Measurements from ENCODE around the gene SAMD10.

SAMD10 gene

DNA sequence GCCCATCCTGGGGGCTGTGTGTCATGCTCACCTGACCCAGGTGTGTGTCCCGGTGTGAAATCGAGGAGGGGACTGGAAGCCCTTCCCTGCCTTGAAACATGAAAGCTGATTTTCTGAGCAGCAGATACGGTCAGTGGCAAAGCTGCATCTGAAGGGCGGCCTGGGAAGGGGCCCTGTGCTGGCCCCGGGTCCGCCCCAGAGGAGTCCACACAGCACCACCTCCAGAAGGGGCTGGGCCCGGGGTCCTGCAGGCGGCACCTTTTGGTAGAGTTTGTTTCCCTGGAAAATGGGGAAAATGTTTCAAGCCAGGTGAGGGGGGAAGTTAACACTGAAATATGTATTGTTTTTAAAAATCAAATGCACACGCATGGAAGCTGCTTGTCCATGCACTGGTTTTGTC lies 44.0 kb downstream of the SAMD10 start:
- TF ChIP-seq CTCF (IDR thresholded peaks at IDR 0.05; ENCODE audit: unreplicated experiment in 3 of 3), result no peak
- peaks cover 48% of the 10 kb centered on the region for H3K36me3 Mint-ChIP-seq (ENCODE audit: low read depth)
- no peaks in the 10 kb centered on the region for H3K9me3 Mint-ChIP-seq
- H3K27ac Mint-ChIP-seq, result no peak overlapping the region
- no peak overlapping the region for H3K4me3 Mint-ChIP-seq
- H3K27me3 Mint-ChIP-seq (ENCODE audit: low read depth), result no peaks in the 10 kb centered on the region
- H3K4me1 Mint-ChIP-seq, result peaks cover 5% of the 10 kb centered on the region

GRCh38 chr20:63934271-63935068 lies 45.0 kb downstream of the SAMD10 start:
- Mint-ChIP-seq H3K27me3 (ENCODE audit: low read depth) (no peaks in the 10 kb centered on the region), H3K9me3 (no peaks in the 10 kb centered on the region), H3K4me3 (no peak overlapping the region), H3K4me1 (peaks cover 5% of the 10 kb centered on the region), H3K36me3 (ENCODE audit: low read depth) (peaks cover 54% of the 10 kb centered on the region), H3K27ac (no peak overlapping the region)
- peak; percentile 24 to 44 (median 33) for TF ChIP-seq CTCF (IDR thresholded peaks at IDR 0.05; ENCODE audit: unreplicated experiment in 3 of 3)

DNA sequence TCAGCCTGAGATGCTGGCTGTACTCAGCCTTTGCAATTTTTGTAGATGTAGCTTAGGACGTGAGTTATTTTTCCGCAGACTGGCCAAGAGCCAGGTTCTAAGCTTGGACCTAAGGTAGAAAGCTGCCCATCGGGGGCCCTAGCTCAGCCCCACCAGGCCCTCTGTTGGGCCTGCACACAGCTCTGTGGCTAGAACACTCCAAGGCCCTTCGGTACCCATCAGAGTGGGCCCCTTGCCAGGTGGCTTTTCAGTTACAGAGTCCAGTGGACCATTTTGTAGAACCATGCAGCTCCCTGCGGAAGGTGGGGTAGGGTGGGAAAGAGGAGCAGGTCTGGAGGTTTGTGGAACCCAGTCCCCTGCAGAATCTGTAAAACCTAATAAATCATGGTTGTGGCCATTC lies 45.8 kb downstream of the SAMD10 start:
- Mint-ChIP-seq H3K4me1 (peaks cover 5% of the 10 kb centered on the region), H3K36me3 (ENCODE audit: low read depth) (peaks cover 59% of the 10 kb centered on the region), H3K27ac (no peak overlapping the region), H3K9me3 (no peaks in the 10 kb centered on the region), H3K4me3 (no peak overlapping the region), H3K27me3 (ENCODE audit: low read depth) (no peaks in the 10 kb centered on the region)
- TF ChIP-seq CTCF (IDR thresholded peaks at IDR 0.05; ENCODE audit: unreplicated experiment in 3 of 3), result no peak

GRCh38 chr20:63932606-63933160 lies 46.8 kb downstream of the SAMD10 start:
- H3K9me3 Mint-ChIP-seq, result no peaks in the 10 kb centered on the region

DNA sequence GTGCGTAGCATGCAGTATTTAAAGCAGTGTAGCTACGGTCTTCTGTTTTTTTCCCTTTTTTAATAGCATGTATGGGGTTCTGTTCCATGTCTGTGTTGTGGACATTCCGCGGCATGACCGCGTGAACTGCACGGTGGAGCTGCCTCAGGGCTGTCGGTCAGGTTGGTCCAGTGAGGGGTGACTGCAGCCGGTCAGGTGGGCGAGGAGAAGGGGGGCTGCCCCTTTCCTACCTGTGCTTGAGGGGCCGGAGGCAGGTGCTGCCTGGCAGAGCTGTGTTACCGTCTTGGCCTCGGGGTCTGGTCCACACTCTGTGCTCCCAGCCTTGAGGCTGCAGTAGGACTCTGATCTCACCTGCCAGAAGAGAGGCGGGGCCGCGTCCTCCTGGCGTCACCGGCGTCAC lies 47.7 kb downstream of the SAMD10 start:
- H3K4me1 Mint-ChIP-seq, result peaks cover 5% of the 10 kb centered on the region
- H3K36me3 Mint-ChIP-seq (ENCODE audit: low read depth), result peaks cover 65% of the 10 kb centered on the region
- H3K9me3 Mint-ChIP-seq, result no peaks in the 10 kb centered on the region
- TF ChIP-seq CTCF (IDR thresholded peaks at IDR 0.05; ENCODE audit: unreplicated experiment in 3 of 3), result no peak
- no peaks in the 10 kb centered on the region for H3K27me3 Mint-ChIP-seq (ENCODE audit: low read depth)
- H3K27ac Mint-ChIP-seq, result no peak overlapping the region
- H3K4me3 Mint-ChIP-seq, result no peak overlapping the region

More at GRCh38 chr20:63932606-63933160, 46.8 kb downstream of the SAMD10 start:
- Mint-ChIP-seq H3K27ac (no peak overlapping the region), H3K36me3 (ENCODE audit: low read depth) (peaks cover 62% of the 10 kb centered on the region), H3K4me1 (peaks cover 5% of the 10 kb centered on the region), H3K27me3 (ENCODE audit: low read depth) (no peaks in the 10 kb centered on the region), H3K4me3 (no peak overlapping the region)
- TF ChIP-seq CTCF (IDR thresholded peaks at IDR 0.05; ENCODE audit: unreplicated experiment in 3 of 3), result no peak

Data from nephron (organoid).